ENCODE results near the gene PDPR.
"Not testable (repeated sequence)": the region's sequence is repeated elsewhere in the genome, so short reads cannot be mapped to it uniquely, and the experiment has no call there.

PDPR gene

DNA sequence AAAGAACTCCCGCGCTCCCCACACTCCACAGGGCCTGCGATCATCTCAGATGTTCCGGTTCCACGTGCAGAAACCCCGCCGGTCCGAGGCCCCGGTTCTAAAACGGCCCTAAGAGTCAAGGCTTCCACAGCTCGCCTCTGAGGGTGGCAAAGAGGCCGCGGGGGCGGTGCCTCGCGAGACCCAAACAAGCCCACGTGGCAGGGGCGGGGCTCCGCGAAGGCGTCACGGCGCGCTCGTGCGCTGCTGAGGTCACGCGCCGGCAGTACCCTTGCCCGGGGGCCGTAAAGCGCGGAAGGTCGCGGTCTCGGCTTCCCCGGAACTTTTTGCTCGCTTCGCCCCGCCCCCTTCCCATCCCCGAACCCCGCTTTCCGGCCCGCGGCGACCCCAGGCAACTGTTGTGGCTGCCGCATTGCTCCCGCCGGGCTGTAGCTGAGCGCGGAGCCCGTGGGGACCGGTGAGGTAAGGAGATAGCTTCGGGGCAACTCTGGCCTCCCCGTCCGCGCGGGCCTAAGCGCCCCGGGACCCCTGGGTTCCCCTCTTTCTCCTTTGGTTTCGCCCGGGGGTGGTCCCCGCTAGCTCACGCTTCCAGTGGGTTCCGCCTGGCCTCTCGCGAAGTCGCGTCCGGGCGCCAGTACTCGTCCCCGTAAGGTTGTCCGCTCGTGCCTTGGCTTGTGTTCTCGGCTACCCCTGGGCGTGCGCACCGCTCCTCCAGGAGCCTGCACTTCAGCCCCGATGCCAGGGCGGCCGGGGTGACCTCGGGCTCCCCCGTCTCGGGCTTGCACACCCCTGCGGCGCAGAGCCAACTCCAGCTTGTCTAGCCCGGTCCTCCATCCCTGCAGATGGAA, at the start of gene PDPR:
PDPR (plus strand) TSS at position 351 of the 845 bp plus-strand sequence. CDS start 6,161 bp downstream, outside the sequence.
- FAIRE-seq, result not testable (repeated sequence)

DNA sequence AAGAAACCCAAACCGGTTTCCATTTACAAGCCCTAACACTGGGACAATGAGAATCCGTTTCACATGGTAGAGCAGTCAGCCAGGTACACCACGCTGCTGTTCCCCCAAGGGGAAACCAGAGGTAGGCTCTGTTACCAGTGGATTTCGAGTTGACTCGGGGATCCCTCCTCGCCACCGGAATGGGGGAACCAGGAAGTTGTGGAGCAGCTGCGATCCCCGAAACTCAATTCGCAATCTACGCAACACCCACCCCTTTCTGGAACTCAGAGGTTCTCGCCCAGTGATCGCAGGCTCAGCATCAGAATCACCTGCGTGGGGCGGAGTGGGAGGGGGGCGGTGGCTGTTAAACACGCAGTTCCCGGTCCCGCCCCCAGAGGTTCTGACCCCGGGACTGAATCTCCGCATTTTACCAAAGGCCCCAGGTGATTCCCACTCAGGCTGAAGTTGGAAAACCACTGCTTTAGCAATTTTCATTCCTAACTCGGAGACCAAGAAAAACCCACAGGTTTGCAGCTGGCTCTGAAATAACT, 49.2 kb upstream of the PDPR start:
- FAIRE-seq, result not testable (repeated sequence)

DNA sequence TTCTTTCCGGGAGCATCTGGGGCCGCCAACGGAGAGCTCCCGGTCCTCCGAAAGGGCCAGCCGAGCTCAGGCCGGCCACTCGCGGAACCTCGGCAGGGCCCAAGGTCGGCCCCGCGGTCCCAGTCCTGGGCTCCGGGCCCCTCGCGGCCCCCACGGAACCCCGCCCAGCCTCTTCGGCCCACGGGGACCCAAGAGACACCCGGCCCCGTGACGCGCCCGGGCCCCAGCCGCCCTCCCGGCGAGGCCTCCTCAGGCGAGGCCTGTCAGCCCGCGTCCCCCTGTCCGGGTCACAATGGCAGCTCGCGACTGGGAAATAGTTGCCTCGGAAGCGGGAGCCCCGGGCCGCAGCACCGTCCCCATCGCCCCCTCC, 48.8 kb upstream of the PDPR start:
- FAIRE-seq, result not testable (repeated sequence)

DNA sequence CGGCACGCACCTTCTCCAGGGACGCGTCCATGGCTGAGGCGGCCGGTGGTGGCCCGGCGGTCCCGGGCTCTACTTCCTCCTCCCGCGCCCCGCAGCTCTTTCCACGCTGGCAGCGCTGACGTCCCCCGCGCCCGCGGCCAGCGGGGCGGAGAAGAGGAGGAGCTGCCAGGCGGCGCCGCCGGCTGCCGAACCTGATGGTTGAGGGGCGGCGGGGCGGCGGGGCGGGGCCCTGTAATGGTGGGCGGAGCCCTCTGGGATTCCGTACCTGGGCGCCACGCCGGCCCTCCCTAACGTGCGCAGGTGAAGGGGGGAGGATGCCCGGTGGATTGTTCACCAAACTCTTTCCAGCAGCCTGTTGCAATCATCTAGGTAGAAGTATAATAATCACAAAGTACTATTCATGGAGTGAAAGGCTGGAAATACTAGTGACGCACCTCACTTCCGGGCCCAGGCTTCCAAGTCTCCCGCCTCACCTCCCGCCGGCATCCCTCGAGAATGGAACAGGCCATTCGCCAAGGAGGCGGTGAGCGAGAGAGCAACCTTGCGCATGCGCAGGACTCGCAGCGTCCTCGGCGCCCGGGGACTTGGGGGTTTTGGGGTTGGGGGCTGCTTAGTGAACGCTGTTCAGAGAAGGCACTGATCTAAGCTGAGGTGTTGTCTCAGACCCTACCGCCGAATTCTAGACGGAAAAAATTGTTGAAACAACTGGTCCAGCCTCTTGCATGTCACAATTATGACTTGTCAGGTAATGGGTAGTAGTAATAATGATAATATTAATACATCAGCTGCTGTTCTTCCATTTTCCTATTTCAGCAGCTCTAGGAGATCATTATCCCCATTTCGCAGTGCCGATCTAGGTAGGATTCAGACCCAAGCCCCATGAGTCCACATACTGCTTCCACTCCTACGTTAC, 48.1 kb upstream of the PDPR start:
- not testable (repeated sequence) for FAIRE-seq

DNA sequence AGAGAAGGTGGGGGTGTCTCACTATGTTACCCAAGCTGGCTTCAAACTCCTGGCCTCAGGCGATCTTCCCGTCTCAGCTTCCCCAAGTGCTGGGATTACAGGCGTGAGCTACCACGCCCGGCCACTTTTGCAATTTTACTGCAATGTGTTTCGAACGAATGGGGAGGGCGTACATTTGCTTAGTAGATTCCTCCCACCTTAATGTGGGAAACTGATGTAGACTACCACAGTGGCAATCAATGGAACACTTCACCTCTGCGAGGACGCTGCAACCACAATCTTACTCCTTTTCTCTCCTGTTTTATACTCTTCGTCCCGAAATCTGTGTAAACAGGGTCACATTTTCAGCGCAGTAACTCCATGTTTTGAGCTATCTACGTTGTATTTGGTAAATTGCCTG, 47.4 kb upstream of the PDPR start:
- not testable (repeated sequence) for FAIRE-seq

DNA sequence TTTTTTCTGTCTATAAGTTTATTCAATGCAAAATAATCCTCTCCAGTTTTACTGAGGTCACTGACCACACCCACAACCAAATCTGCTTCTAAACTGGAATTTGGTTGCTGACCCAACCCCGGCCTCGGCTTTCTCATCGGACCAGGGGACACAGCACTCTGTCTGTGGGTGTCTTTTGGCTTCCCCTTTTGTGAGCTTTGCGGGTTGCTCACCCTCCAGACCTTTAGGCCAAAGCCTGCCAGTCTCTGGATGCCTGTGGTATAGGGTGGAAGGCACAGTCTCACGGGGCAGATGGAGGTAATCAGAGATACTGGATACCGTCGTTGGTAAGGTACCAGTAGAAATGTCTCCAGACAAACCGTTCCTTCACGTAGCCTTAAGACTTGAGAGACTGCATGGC, 35.1 kb upstream of the PDPR start:
- FAIRE-seq, result not testable (repeated sequence)

DNA sequence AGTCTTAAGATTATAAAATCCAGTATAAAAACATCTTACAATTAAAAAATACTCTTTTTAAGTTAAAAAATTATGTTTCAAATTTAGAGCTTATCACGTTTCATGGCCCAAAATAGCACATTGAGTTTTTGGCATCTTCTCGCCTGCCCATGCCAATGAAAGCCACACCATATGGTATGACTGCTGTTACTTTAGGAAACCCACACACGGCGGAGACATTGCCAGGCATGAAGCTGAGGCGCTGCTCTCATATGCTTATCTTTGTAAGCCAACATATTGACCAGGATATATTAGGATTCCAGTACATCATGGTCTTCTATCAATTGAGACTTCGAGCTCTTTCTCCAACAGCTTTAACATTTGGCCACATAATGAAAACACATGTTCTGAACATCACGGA, 32.9 kb upstream of the PDPR start:
- FAIRE-seq, result not testable (repeated sequence)

DNA sequence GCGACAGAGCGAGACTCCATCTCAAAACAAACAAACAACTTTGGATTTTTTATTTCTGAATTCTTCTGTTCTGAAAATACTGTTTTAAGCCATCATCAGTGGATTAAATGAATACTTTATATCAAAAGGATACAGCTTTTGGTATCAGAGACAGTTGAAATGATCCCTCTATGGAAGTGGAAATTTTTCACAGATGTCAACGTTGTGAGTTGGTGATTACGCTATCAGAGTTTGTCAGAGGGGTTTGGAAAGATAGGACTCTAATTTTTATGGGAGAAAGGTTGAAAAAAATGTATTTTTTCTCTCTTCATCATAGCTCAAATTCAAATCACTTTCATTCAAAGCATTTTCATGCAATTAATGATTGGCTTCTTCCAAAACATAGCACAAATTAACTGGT, 30.2 kb upstream of the PDPR start:
- FAIRE-seq, result not testable (repeated sequence)

DNA sequence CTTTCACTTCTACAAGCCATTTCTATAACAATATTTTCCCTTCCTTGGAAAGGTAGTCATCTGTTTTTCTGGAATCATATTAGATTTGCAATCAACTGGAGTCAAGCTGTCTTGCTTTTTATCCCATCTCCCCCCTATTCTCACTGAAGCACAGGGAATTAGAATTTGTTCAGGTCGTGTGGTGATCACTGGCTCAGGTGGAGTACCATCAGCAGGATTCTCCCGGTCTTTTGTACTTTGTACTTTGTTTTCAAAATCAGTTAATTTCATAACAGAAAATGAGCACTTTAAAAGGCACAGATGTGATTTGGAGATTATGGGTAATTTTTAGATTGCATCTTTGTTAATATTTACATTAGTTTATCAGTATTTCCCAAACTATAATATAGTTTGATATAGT, 26.0 kb upstream of the PDPR start:
- peak; percentile 11 for FAIRE-seq

DNA sequence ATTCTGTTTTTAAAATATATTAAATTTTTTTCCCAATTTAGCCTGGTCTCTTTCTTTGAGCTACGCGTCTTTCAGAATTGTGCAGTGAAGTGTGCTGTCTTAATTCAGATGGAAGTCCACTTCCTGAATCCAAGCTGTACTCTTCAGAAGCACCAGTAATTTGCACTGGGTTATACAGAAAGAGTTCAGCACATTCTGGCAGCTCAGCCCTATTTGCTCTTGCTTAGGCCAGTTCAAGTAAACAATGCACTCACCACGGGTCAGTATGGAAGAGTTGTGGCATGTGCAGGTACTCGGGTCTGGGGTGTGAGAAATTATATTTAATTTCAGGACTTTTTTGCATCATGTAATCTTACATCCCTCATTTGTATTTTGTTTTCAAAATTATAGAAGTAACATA, 25.3 kb upstream of the PDPR start:
- not testable (repeated sequence) for FAIRE-seq

DNA sequence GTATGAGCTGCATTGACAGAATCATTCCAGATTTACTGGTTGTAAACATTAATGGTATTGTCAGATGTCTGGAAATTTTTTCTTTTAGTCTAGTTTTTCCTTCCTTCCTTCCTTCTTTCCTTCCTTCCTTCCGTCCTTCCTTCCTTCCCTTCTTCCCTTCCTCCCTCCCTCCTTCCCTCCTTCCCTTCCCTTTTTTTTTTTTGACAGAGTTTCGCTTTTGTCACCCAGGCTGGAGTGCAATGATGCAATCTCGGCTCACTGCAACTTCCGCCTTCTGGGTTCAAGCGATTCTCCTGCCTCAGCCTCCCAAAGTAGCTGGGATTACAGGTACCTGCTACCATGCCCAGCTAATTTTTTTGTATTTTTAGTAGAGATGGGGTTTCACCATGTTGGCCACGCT, 24.8 kb upstream of the PDPR start:
- FAIRE-seq, result not testable (repeated sequence)

DNA sequence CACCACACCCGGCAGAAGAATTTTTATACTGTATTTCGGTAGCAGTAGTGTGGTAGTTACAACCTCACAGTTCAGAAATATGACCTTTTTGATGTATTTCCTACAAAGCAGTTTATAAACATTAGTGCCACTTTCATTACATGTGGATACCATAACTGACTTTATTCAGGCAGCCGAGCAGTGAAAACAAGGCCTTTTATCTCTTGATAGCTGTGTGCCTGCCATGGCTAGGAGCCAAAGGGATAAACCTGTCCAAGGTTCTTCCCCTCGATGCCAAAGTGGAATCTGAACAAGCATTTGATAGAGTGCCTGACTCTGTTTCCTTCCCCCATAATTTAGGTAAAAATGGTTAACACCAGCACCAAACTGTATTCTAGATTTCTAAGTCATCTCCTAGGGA, 23.0 kb upstream of the PDPR start:
- not testable (repeated sequence) for FAIRE-seq

DNA sequence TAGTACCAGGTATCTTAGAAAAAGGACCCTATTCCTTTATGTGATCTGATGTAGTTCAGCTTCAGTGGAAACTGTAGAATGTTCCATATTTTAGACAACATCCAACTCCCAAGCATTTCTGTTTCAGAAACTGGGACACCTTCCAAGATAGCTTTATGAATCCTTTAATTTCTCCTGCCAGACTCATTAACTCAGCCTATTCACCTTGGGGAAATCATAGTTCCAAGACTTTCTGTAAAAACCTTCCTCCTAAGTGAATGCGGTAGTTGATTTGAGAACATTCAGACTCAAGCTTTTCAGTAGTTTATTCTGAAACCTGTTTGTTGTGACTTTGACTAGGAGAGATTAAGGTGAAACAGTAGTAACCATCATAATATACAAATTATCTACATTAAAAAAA, 20.0 kb upstream of the PDPR start:
- not testable (repeated sequence) for FAIRE-seq

DNA sequence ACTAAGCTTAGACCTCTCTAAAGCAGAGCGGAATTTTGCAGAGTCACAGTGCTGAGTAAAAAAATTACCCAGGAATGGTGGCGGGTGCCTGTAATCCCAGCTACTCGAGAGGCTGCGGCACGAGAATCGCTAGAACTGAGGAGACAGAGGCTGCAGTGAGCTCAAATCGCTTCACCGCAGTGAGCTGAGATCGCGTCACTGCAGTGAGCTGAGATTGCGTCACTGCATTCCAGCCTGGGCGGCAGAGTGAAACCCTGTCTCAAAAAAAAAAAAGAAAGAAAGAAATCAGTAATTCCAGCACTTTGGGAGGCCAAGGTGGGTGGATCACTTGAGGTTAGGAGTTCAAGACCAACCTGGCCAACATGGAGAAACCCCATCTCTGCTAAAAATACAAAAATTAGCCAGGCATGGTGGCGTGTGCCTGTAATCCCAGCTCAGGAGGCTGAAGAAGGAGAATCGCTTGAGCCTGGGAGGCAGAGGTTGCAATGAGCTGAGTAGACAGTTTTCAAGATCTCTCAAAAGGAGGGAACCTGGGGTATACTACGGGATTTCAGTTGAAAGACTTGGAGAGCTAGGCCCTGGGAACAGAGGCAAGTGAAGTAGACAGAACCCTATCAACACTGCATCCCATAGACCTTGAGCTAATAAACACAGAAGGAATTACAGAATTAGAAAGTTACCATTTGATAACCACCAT, 4.4 kb upstream of the PDPR start:
- not testable (repeated sequence) for FAIRE-seq

DNA sequence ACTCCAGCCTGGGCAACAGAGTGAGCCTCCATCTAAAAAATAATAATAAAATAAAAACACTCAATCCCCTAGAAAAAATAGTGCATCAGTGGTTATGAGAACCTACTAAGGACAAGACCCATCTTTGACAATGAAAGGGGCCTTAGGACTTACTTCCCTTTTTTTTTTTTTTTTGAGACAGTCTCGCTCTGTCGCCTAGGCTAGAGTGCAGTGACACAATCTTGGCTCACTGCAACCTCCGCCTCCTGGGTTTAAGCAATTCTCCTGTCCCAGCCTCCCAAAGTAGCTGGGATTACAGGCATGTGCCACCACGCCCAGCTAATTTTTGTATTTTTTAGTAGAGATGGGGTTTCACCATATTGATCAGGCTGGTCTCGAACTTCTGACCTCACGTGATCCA, 2.0 kb upstream of the PDPR start:
- not testable (repeated sequence) for FAIRE-seq

DNA sequence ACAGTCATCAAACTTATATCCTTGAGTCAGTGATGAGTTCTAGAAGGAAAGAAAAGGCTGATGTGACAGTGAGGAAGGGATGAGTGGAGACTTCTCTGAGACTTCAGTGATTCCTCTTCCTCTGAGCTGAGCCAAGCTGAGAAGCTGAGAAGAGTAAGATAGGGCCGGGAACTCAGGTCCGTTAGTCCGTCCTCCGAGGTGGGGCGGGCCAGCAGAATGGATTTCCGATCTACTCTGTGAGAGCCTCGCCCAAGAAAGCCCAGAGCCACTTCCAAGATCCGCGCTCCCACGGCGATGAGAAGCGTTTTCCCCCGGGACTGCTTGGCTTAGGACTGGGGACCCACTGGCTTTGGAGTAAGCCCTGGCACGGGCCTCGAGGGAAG, 542 bp upstream of the PDPR start:
- FAIRE-seq, result not testable (repeated sequence)

DNA sequence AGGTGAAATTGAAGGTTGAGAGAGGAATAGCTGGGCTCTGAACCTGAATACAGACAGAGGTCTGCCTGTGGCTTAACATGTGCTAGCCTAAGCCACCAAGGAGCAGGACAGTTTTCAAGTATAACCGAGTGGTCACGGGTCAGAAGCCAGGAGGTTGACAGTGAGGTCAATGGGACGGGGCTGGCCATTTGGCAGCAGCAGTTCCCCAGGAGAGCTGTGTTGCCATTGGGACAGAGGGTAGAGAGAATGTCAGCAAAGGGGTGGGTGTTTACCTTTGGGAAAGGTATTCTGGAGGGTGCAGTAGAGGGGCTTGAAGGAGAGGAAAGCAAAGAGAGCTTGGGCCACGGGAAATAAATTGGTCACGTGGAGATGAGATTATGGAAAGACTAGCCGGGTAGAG, 4.2 kb downstream of the PDPR start:
- not testable (repeated sequence) for FAIRE-seq

DNA sequence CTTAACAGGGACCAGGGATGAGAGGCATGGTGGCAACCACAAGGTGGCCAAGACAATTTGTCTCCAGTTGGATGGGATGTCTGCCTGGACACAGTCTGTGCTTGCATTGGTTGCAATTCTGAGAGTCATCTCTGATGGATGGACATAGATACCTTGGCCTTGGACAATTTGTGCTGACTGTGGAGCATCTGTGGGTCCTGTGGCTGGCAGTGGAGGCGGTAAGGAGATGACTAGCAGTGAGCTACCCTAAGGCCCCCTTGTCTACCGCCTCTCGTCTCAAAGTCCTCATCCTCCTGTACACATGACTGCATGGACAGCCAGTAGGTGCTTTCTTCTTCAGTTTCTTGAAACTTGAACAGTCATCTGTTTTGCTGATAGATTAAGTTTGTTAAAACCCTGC, 4.6 kb downstream of the PDPR start:
- FAIRE-seq, result not testable (repeated sequence)

DNA sequence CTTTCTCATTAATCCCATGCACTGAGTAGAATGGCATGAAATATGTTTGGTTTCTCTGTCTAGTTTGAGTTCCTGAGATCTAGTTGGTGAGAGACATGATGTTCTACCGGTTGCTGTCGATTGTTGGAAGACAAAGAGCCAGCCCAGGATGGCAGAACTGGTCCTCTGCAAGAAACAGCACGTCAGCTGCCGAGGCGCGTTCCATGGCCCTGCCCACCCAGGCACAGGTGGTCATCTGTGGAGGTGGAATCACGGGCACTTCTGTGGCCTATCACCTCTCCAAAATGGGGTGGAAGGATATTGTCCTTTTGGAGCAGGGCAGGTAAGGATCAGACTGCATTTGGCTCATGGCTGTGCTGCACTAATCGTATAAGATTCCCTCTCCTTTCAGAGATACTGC, 6.3 kb downstream of the PDPR start:
- FAIRE-seq, result not testable (repeated sequence)

DNA sequence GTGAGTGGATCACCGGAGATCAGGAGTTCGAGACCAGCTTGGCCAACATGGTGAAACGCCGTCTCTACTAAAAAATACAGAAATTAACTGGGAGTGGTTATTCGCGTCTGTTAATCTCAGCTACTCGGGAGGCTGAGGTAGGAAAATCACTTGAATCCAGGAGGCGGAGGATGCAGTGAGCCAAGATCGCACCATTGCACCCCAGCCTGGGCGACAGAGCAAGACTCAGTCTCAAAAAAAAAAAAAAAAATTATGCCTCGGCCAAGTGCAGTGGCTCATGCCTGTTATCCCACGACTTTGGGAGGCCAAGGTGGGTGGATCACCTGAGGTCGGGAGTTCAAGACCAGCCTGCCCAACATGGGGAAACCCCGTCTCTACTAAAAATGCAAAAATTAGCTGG, 9.7 kb downstream of the PDPR start:
- not testable (repeated sequence) for FAIRE-seq

DNA sequence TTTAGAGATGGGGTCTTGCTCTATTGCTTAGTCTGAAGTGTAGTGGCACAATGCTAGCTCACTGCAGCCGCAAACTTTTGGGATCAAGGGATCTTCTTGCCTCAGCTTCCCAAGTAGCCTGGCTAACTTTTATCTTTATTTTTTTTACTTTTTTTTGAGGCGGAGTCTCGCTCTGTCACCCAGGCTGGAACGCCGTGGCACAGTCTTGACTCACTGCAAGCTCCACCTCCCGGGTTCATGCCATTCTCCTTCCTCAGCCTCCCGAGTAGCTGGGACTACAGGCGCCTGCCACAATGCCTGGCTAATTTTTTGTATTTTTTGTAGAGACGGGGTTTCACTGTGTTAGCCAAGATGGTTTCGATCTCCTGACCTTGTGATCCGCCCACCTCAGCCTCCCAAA, 12.1 kb downstream of the PDPR start:
- FAIRE-seq, result not testable (repeated sequence)

DNA sequence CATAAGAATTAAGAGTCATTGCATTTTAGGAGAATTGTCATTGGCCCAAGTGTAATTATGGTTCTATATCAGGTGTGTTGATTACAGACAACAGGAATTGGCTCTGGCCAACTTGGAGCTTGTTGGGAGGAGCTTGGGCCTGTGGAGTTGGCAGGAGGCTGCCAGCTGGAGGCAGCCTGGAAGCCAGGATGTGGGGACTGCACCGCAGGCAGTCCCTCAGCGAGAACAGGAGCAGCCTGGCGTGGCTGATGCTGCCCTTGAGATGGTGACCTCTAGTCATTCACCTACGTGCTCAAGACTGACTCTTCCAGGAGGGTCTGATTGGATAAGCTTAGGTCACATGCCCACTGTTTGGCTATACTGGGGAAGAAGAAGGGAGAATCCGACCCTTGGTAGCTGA, 13.6 kb downstream of the PDPR start:
- not testable (repeated sequence) for FAIRE-seq

DNA sequence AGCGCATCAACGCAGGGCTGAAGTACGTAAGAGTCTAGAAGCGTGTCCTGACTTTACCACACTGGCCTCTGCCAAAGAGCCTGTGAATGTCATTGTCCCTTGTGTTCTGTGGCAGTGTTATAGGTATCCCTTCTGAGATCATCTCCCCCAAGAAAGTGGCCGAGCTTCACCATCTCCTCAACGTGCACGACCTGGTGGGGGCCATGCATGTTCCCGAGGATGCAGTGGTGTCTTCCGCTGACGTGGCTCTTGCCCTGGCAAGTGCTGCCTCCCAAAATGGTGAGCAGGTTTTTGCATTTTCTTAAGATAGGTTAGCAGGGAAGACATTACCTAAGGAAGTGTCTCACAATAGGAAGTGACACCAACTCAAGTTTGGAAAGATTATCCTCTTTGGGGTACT, 14.7 kb downstream of the PDPR start:
- FAIRE-seq, result not testable (repeated sequence)
